Activated effector memory CD4-positive, alpha-beta T cell treated with Interleukin-2 at 50 U/mL for 16 hours (primary cell): ENCODE data around the gene CCDC39.
A peak's percentile ranks its signal among the peaks of the same experiment; 100 is the strongest.

ENCODE experiments used
- DNase-seq: peaks from one replicate; pipeline ENCODE4 v3.0.0-alpha.2; 2020

Gene CCDC39

DNA sequence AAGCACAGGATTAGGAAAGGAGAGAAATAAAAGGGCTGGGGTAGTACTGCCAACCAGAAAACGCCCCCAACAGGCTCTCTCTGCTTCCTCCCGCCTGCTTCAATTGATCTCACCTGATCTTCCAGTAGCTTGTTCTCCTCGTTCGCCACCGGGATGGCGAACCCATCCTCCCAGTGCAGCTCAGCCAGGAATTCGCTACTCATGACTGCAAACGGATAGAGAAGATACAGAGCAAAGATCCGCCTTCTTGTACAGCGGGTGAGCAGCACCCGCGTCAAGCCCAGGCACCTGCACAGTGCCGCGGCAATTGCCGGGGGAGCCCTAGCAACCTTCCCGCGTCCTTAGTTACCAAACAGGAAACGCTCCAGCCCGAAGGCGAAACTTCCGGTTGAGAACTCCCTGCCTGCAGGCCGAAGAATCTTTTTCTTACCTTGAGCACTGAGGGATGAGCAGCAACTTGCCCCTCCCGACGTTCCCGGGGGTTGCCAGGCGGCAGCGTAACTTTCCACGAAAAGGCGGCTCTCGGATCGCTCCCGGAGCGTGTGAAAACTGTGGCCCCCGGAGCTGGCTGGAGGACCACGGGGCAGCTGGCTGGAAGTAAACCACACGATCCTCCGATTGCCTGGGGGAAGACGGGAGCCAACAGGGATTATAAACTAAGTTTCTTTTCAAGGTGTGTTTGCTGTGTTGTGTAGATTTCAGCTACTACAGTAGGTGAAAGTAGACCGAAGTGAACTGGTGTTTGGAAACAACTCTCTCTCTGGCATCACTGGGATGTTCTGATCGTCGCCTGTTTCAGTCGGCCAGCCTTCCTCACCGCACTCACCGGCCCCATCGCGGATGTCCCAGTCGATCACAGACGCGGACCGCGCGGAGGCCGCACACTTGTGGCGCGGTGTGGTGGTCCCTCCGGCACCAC, at the start of gene CCDC39:
CCDC39 (minus strand) TSS at position 312 of the 919 bp plus-strand sequence; CDS start at position 203, 109 bp downstream.
- peak; percentile 35 for DNase-seq

DNA sequence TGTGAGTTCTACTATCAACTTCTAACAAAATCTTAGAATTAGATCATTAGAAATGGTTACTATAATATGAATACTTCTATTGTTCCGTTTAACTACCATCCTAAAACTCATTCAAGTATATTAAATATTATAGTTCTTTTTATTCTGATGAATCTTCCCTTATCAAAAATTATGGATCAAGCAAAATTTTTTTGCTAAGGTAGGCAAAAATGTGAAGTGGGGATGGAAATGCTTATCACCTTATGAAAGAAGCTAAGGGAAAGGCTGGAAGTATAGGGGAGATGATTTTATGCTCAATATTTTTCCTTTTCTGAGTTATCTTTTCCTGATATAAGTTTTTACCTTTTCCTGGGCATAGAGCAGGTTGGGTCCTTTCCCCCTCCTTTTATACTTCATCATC, 40.7 kb upstream of the CCDC39 start:
- DNase-seq: no peak

DNA sequence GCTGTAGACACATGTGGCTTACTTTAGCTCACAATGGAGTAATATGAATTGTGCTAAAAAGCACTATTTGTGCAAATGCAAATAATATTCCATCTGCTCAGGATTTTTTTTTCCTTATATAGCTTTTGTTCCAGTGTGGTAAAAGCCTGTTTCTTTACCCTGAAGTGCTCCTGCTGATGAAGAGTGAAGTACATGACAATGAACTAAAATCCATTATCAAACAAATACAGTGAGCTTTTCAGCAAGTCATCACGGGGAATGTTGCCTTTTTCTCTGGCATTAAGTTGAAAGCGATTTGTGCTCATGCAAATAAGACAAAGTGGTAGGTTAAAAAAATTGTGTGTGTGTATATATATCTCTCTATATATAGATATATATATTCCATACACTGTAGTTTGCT, 28.6 kb upstream of the CCDC39 start:
- no peak for DNase-seq

DNA sequence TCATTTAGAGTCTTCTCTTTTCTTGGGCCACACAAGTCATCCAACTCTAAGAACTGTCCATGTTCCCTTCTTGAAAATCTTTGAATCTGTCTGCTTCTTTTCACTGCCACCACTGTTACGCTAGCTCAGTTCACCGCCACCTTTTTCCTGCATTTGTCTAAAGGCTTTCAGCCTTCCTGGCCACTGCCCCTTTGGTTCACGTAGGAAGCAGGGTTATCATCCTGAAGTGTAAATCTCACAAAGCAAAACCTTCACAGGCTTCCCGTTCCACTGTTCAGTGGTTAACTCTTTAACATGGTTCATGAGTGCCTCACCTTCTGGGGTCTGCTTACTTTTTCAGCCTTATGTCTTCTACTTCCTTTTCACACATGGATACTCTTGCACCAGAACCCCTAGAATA, 26.3 kb upstream of the CCDC39 start:
- no peak for DNase-seq

DNA sequence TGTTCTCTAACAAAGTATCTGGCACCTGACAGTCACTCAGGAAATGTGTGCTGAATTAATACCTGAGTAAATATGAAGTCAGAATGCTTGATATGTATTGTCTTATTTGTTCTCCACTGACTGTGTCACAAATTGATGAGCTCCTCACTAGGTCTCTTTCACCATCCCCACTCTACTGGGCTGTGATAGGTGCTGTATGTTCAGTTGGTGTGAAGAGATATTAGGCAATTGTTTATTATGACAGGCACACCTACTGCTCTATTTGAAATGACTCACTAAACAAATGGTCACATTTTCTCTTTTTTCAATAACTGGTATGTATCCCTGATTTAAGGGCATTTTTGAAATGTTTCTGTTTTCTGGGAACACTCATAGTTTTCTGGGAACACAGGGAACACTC, 25.2 kb upstream of the CCDC39 start:
- no peak for DNase-seq

DNA sequence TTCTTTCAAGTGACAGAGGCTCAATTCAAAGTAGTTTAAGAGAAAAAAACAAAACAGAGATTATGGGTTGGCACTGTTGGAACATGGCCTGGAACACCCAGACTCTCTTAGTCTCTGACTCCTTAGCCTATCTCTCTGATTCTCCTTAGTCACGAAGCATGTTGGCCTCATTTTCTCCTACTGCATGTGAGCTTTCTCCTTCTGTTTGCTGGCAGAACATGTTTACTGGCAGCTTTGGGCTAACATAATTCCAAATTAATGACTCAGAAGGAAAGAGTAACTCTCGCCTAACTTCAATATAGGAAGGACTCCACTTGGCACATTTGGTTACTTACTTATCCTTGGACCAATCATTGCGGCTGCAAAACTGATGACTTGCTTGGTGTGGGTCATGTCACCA, 21.7 kb upstream of the CCDC39 start:
- DNase-seq: no peak

DNA sequence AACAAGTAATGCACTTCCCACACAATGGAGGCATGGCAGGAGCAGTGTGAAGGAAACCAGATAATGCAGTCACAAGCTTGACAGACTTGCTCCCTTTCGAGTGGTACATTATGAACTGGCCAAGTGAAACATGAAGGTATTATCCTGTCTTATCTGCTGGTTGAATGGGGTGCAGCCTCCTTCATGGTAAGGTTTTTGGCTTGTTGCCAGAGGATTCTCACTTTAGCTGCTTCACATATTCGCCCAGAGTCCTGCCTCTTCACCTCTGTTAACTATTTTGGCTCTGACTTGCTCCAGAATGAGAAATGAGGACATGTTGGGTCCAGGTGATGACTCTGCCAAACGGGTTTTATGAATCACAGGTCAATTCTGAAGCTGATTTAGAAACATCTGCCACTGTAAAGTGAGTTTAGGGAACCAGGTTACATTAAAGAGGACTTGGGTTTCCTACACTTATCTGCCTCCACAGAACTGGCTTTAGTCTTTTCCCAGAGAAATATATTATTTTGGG, 19.5 kb upstream of the CCDC39 start:
- no peak for DNase-seq

DNA sequence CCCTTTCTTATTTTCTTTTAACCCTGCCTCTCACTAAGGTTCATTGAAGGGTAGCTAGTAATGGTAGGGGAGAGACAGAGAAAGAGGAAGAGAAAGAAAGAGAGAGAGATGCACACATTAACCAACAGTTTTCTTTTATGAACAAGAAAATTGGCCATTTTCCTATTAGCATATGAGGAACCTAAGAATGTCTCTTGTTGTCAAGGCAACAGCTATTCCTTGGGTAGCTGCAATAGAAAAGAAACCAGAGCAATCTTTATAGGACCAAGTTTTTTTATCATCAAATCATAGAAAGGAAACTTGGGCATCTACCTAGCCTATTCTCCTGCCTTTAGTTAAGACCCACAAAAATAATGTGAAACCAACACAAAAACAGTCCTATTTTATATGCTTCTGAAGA, 15.0 kb upstream of the CCDC39 start:
- no peak for DNase-seq

DNA sequence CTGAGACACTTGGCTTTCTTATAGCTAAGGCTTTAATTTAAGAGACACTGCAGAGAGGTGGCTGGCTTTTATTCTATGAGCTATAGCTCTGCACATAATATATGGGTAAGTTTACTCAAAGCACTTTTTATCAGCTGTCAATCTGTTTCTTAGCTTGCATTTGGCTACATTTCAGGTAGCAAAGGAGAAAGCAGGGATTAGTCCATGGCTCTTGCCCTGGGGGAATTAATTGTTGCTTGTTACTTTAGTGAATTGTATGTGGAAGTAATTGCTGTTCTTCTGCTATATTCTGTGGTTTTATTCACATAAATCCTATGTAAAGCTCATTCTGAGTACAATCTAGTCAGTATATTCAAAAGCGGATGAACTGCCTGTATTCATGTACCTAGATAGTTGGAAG, 14.4 kb upstream of the CCDC39 start:
- no peak for DNase-seq

DNA sequence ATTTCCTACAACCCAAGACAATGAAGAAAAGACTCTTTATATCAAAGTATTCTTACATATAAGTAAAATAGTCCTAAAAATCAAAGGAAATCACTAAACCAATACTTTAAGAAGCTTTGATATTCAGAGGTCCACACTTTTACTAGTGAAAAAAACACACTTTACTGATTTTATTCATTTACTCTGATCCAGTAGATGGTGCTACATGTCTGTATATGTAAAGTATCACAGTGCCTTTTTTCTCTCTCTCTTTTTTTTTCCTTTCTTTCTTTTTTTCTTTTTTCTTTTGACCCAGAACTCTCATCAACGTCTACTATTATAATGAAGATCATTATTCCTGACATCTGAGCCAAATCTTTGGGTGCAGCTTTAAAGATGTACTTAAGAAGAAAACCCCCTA, 10.8 kb upstream of the CCDC39 start:
- no peak for DNase-seq

DNA sequence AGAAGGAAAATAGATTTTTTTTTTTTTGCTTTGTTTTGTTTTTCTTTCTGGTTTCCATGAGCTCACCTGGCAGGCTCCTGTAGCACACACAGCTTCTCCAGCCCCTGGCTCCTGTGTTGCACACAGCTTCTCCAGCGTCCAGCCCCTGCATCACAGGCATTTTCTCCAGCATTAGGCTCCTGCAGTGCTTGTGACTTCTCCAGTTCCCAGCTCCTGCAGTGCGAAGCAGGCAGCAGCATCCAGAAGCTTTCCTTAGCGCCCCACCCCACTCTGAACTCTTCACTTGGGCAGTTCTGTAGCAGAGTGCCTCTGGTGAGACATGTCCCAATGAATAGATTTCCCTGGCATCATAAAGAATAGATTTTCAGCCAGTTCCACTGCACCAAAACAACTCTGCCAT, 5.5 kb upstream of the CCDC39 start:
- no peak for DNase-seq

DNA sequence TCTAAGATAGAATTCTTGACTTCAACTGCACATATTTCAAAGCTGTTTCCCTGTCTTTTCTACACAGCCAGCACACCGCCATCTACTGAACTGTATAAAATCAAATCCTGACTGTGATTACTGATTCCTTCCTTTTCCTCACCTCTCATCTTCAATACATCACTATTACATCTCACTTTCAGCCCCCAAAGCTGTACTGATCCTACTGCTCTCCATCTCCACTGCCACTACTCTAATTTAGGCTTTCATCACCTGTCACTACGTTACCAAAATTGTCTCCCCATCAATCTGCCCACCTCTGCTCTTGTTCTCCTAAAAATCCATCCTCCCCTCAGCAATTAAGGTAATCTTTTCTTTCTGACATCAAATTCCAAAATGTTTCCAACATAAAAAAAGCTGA, 4.5 kb upstream of the CCDC39 start:
- no peak for DNase-seq

DNA sequence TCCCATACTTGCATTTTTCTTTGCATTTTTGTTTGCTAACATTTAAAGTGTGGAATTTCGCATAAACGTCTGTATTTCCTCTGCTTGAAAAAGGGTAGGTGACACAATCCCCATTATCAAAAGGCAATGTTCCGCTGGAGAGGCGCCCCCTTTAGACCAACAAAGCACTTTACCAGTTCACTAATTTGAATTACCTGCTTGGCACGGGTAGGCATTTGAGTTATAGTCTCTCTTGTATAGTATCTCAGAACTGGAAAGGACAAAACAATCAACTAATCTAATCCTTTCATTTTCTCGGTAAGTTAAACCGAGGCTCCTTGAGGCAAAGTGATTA, 775 bp upstream of the CCDC39 start:
- DNase-seq: no peak

DNA sequence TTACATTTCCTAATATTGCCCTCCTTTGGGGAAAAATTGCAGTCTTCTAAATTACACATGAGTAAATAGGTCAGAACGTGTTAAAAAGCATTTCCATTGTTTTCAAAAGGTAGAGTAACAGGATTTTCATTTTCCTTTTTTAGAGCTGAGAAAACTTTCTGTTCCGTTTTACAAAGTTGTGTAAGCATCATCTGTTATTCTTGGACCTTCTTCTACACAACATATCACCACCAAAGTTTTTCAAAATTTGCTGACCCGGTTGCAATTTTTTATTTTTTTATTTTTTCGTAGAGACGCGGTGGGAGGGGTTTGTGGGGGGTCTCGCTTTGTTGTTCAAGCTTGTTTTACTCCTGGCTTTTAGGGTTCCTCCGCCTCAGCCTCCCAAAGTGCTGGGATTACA, 1.1 kb downstream of the CCDC39 start:
- DNase-seq: no peak

DNA sequence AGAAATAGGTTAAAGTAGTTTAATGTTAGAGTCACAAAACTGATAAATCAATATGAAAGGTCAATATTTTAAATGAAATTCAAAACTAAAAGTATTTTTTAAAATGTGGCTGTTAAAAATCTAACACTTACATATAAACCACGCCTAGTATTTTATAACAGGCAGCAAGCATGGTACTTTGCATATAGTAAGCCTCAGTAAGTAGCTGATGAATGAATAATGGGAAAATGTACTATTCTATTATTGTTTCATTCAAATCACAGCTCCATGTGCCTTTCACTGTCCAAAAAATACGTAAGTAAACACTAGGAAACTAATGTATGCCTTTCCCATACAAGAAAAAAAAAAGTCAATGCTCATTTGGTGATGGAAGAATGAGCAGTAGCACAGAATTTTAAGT, 17.8 kb downstream of the CCDC39 start:
- no peak for DNase-seq

DNA sequence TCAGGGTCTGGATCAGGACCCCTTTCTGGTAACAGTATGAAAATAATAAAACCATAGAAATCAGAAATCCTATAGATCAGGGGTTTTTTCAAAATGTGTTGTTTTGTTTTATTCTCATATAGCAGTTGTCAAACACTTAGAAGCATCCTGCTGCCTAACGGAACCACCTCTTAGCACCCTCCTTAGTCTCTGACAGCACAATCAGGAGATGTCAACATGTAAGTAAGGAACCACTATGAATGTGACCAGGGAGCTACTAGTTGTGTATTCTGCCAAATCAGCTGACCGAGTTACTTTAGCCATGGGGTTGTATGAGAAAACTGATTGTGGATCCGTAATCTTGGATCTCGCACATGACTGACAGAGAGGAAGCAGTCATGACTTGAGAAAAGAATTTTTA, 22.2 kb downstream of the CCDC39 start:
- no peak for DNase-seq

DNA sequence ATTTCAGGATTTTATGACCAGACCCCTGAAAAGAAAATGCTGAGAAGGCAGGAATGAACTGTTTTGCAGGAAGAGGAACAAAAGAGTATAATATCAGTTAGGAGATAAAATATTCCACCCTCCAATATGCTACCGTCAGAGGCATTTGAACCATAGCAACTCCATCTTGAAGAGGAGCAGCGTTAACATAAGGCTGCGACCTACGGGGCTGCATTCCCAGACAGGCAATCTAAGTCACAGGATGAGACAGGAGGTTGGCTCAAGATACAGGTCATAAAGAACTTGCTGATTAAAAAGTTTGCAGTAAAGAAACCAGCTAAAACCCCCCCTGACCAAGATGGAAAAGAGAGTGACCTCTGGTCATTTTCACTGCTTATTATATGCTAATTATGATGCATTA, 22.9 kb downstream of the CCDC39 start:
- DNase-seq: no peak

DNA sequence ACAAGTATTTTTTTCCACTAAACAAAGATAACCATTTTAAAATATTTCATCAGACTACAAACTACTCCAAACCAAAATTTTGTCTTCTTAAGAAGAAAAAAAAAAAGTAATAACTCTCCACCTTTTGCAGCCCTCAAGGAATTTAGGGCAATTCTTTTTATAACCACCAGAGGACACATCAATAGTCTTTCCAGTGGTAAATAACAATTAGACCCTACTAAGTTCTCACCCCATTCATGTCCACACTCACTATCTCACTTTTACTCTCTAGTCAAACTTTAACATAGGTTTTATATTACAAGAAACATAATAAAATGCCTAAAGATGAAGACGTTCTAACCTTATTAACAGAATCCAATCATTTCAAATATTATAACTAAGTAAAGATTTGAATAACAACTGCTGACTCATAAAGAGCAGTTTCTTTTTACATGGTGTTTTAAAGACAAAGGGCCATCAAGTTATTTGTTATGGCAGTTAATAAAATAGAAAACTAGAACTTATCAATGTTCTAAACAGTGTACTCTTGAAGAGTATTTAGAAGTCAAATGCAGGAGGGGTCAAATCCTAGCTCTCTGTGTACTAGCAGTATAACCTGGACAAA, 33.0 kb downstream of the CCDC39 start:
- no peak for DNase-seq

DNA sequence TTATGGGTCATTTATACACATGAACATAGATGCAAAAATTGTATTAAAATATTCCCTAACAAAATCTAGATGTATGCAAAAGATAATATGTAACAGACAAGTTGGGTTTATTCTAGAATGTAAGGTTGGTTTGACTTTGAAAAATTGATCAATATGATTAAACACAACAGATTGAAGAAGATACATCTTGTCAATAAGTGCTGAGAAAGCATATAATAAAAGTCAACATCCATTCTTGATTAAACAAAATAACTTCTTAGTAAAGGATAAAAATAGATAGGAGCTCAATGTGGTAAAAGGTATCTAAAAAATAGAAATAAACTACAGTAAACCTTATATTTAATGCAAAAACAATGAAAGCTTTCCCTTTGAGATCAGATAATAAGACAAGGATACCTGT, 38.3 kb downstream of the CCDC39 start:
- no peak for DNase-seq

DNA sequence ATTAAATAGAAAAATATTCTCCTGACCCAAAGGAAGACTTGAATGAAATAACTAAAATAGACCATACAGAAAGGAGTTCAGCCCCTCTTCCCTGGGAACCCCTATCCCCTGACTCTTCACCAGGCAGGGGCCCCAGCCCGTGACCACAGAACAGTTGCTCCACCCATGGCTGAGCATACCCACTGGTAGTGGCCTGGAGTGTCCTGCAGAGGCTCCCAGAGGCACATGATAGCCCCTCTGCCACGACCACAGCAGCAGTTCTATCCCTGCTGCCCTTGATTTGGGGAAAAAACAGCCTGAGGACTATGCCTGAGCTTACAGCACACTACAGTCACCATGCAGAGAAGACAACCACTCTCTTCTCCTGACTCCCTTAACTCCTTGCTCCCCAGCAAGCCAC, 45.6 kb downstream of the CCDC39 start:
- no peak for DNase-seq

DNA sequence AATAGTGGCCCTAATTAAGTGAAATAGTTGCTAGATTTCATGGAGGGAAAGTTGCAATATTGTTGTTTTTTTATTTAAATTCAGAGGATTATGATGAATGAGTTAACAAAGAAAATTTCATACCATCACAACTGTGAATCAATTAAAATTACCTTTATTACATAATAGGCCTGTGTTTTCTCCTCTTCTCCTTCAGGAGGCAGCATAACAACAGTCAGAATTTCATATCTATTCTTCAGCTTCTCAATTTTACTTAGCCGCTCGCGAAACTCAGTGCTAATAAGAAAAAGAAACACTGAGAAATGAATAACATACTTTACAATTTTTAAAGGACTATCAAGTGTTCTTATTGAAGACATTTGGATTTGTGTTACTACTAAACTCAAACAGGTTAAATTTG, 48.0 kb downstream of the CCDC39 start:
- no peak for DNase-seq

DNA sequence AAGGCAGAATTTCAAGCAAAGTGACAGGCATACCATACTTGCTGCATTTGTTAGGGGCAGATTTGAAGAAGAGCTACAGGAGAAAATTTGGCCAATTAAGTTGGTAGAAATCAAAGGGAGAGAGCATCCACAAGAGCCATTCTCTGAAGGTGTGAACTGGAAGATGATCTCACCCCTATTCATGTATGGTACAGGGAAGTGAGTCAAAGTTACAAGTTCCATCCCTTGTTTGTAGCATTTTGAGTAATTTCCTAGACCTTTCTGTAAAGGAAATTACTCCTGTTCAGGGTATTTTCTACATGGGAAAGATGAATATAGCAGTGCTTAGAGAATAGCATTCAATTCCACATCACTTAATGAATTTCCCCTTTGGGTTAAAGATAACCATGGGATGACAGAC, 48.9 kb downstream of the CCDC39 start:
- no peak for DNase-seq

DNA sequence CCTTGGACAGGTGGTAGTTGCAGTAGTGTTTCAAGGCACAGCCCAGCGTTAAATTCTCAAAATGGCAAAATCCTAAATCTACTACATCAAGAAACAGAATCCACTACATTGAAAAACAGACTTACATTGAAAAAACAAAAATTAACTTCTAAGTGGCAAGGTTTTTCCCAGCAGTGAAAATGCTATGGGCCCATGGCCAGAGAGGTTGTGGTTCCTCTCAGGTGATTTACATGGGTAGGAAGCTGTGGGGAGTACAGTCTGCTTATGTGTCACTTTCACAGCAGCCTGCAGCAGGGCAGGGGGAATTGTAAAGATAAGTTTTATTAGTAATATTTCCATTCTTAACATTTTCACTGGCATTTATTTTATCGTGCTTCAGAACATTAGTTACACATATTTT, 52.4 kb downstream of the CCDC39 start:
- DNase-seq: no peak

DNA sequence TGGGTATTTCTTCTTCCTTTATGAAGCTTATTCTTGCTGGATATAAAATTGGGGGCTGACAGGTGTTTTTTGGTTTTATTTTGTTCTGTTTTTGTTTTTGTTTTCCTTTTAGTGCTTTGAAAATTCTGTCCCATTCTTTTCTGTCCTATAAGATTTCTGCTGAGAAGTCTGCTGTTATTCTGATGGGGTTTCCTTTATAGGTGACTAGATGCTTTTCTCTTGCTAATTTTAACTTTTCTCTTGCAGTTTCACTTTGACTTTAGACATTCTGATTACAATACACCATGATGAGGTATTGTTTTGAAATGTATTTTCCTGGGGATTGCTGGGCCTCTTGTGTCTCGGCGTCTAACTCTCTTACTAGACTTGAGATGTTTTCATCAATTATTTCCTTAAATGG, 54.6 kb downstream of the CCDC39 start:
- DNase-seq: no peak

DNA sequence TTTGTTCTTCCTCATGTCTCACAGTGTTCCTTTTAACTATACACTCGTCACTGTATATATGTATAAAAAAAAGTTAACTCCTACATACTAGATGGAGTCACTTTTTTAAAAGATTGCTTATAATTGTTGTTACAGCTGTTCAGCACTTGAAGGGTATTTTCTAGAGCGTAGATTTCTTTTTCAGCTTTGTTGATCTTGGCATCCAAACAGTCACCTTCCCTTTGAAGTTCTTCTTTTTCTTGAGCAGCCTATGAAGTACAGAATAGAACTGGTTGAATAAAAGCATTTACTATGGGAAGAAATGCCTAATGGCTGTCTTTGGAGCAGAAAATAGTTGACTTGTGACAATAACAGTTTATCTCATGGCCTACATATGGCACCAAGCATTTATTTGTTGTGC, 59.6 kb downstream of the CCDC39 start:
- DNase-seq: no peak
